Measurements from ENCODE around the gene ETV6.

GRCh38 chr12:11707535-11707934 is 58.1 kb downstream of the ETV6 start:
- TF ChIP-seq CTCF (conservative IDR thresholded peaks at IDR 0.05 in 1 of 2, IDR thresholded peaks at IDR 0.05 in 1 of 2; ENCODE audit: extremely low read depth in 1 of 2, insufficient read depth in 1 of 2, low read depth in 1 of 2, low read length in 2 of 2) (no peak), EZH2 (IDR thresholded peaks at IDR 0.05; ENCODE audit: borderline replicate concordance, low read length) (no peak)

Data from mammary epithelial cell (primary cell).